AG09309 (cell line): Measurements from ENCODE around the gene KCNN2.

Experiments used
- DNase-seq: peaks from one replicate; pipeline ENCODE4 v3.0.0-alpha.2; 2010; ENCODE audit warnings: low read depth
- H3K4me3 ChIP-seq: 2 replicates; pipeline ENCODE4 v1.5.1; 2011; ENCODE audit warnings: mild to moderate bottlenecking, low read depth, low read length, moderate library complexity; ENCODE audit not compliant: control insufficient read depth
- CTCF ChIP-seq: IDR thresholded peaks from 2 replicates; pipeline ENCODE4 v1.5.1; 2011; ENCODE audit warnings: mild to moderate bottlenecking, low read depth, low read length, inconsistent platforms; ENCODE audit not compliant: insufficient read depth, control insufficient read depth; ENCODE audit errors: missing control alignments

The KCNN2 gene

GRCh38 chr5:114361724-114362196 lies at the start of gene KCNN2:
TSS of gene KCNN2 (plus strand) at chr5:114362070. CDS start at chr5:114362140, 70 bp downstream.
- DNase-seq = no peak
- peak within 1 kb of the TSS; percentile 36 for H3K4me3 ChIP-seq
- no peak for TF ChIP-seq CTCF

DNA sequence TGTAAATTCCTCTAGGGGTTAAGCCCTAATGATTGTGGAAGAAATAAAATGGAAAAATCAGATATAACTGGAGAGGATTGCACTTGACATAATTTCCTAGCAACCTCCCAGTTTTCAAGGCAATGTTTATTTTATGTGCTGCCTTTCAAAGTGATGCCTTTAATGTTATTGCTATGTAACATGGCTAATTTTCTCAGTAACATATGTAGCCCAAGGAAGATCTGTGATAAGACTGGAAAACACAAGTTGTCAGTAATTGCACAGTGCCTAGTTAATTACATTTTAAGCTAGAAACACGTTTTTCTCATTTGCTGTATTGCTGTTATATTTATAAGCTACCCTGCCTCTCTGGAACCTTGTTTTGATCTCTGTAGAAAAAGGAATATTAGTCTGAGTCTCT lies 49.2 kb upstream of the KCNN2 start:
- no peak for DNase-seq
- no peak for TF ChIP-seq CTCF
- H3K4me3 ChIP-seq = no peak overlapping the region

DNA sequence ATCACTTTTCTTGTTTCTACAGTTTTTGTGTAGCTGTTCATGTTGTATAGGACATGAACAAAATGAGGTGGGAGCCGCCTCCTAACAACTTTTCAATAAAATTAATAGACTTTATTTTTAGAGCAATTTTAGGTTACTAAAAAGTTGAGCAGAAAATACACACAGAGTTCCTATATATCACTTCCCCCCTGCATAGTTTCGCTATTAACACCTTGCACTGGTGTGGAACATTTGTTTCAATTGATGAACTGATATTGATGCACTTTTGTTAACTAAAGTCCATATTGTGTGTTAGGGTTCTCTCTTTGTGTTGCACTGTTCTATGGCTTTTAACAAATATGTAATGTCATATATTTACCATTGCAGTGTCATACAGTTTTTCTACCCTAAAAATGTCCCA lies 47.8 kb upstream of the KCNN2 start:
- TF ChIP-seq CTCF = no peak
- no peak for DNase-seq
- H3K4me3 ChIP-seq = no peak overlapping the region

DNA sequence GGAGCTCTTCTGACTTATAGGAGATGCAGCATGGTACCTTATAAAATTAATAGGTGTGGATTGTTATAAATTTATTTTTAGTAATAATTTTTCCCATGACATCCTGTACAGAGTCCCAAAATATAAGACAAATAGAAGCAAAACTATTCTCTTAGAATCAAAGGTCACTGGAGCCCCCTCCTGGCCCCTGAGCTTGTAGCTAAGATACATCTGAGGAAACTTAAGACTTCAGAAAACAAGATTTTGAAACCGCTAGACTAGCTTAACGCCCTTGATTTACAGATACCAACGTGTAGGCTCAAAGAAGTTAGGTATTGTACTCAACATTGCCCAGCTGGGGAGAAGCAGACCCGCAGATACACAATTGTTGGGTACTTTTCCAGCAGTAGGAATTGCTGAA lies 45.7 kb upstream of the KCNN2 start:
- no peak overlapping the region for H3K4me3 ChIP-seq
- no peak for DNase-seq
- TF ChIP-seq CTCF = no peak

DNA sequence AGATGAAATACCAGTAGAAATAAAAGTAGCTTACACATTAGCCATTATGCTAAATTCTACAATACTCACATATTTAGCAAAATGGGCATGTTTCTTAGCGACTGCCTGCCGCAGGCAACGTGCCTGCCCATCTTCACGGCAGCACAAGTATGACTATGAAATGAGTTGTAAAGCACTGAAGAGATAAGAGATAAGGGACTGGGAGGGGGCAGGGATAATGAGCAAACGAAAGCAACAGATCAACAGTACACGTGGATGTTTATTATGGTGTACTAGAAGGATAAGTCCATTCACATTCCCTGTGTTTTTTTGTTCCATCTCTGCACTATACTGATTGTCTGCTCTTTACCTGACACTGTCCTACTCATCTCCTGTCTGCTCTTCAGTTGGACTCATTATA lies 44.1 kb upstream of the KCNN2 start:
- no peak overlapping the region for H3K4me3 ChIP-seq
- TF ChIP-seq CTCF = no peak
- no peak for DNase-seq

GRCh38 chr5:114319236-114319635 lies 42.6 kb upstream of the KCNN2 start:
- TF ChIP-seq CTCF = no peak
- DNase-seq = no peak
- H3K4me3 ChIP-seq = no peak overlapping the region

- no peak for TF ChIP-seq CTCF
- DNase-seq = no peak
- no peak overlapping the region for H3K4me3 ChIP-seq
Observed at GRCh38 chr5:114319821-114320220, 42.0 kb upstream of the KCNN2 start.
